BE2C (cell line): ENCODE results near the gene MAPK7.
A peak's percentile ranks its signal among the peaks of the same experiment; 100 is the strongest.

Experiments
- DNase-seq: peaks from one replicate; pipeline ENCODE4 v3.0.0-alpha.2; 2020
- H3K27me3 ChIP-seq: fragments of 250-450 bp; sonication (Bioruptor Pico); 2 replicates; pipeline ENCODE4 v1.5.1; 2020; ENCODE audit warnings: mild to moderate bottlenecking
- H3K36me3 ChIP-seq: fragments of 250-450 bp; sonication (Bioruptor Pico); 2 replicates; pipeline ENCODE4 v1.5.1; 2020; ENCODE audit warnings: mild to moderate bottlenecking
- H3K4me1 ChIP-seq: fragments of 250-450 bp; sonication (Bioruptor Pico); 2 replicates; pipeline ENCODE4 v1.5.1; 2020
- H3K4me3 ChIP-seq: 2 replicates; pipeline ENCODE4 v1.5.1; 2011; ENCODE audit warnings: low read depth, low read length
- H3K9me3 ChIP-seq: fragments of 250-450 bp; sonication (Bioruptor Pico); 2 replicates; pipeline ENCODE4 v1.5.1; 2020
- CTCF ChIP-seq: IDR thresholded peaks from 2 replicates; pipeline ENCODE4 v1.5.1; 2012; ENCODE audit warnings: mild to moderate bottlenecking, low read depth, low read length

Gene MAPK7

GRCh38 chr17:19372011-19372370 lies 6.3 kb upstream of the MAPK7 start:
- Histone ChIP-seq H3K9me3 (no peaks in the 10 kb centered on the region), H3K27me3 (no peaks in the 10 kb centered on the region), H3K36me3 (no peaks in the 10 kb centered on the region), H3K4me1 (no peaks in the 10 kb centered on the region), H3K4me3 (no peak overlapping the region)
- DNase-seq: no peak
- no peak for TF ChIP-seq CTCF

- no peaks in the 10 kb centered on the region for H3K4me1 ChIP-seq
Measured at GRCh38 chr17:19372439-19372838, 5.9 kb upstream of the MAPK7 start.

GRCh38 chr17:19372866-19373504 lies 5.3 kb upstream of the MAPK7 start:
- Histone ChIP-seq H3K9me3 (no peaks in the 10 kb centered on the region), H3K4me1 (no peaks in the 10 kb centered on the region), H3K27me3 (no peaks in the 10 kb centered on the region), H3K4me3 (no peak overlapping the region), H3K36me3 (no peaks in the 10 kb centered on the region)
- no peak for TF ChIP-seq CTCF
- DNase-seq: no peak

More at GRCh38 chr17:19372439-19372838, 5.9 kb upstream of the MAPK7 start:
- no peak overlapping the region for H3K4me3 ChIP-seq
- no peak for TF ChIP-seq CTCF
- no peaks in the 10 kb centered on the region for H3K36me3 ChIP-seq
- no peaks in the 10 kb centered on the region for H3K27me3 ChIP-seq
- H3K9me3 ChIP-seq: no peaks in the 10 kb centered on the region
- no peak for DNase-seq

GRCh38 chr17:19374136-19374535 lies 4.2 kb upstream of the MAPK7 start:
- no peaks in the 10 kb centered on the region for H3K4me1 ChIP-seq
- no peak for DNase-seq
- no peaks in the 10 kb centered on the region for H3K36me3 ChIP-seq
- no peak for TF ChIP-seq CTCF
- no peaks in the 10 kb centered on the region for H3K27me3 ChIP-seq
- no peaks in the 10 kb centered on the region for H3K9me3 ChIP-seq
- no peak overlapping the region for H3K4me3 ChIP-seq

GRCh38 chr17:19375732-19376131 lies 2.6 kb upstream of the MAPK7 start:
- DNase-seq: no peak
- no peak for TF ChIP-seq CTCF
- no peaks in the 10 kb centered on the region for H3K9me3 ChIP-seq
- H3K4me3 ChIP-seq: no peak overlapping the region
- H3K27me3 ChIP-seq: no peaks in the 10 kb centered on the region
- H3K4me1 ChIP-seq: no peaks in the 10 kb centered on the region
- H3K36me3 ChIP-seq: no peaks in the 10 kb centered on the region; the same call in 1 of the 2 replicates

- no peak for DNase-seq
Measured at GRCh38 chr17:19376811-19377210, 1.5 kb upstream of the MAPK7 start.

More at GRCh38 chr17:19376811-19377210, 1.5 kb upstream of the MAPK7 start:
- H3K27me3 ChIP-seq: no peaks in the 10 kb centered on the region
- no peak for TF ChIP-seq CTCF
- no peaks in the 10 kb centered on the region for H3K4me1 ChIP-seq
- peak overlapping the region; percentile 78 for H3K4me3 ChIP-seq
- H3K36me3 ChIP-seq: peaks cover 6% of the 10 kb centered on the region; the same call in 1 of the 2 replicates
- no peaks in the 10 kb centered on the region for H3K9me3 ChIP-seq
